GM12878 (cell line): Measurements from ENCODE around the gene ZSCAN22.

ENCODE experiments used
- CBX5 ChIP-seq: sonication (generic); IDR thresholded peaks from 2 replicates; pipeline ENCODE4 v1.6.1; 2016; ENCODE audit warnings: low read depth, moderate library complexity, mild to moderate bottlenecking, inconsistent platforms
- CTCF ChIP-seq, 3 experiments: IDR thresholded peaks in 2 of 3; conservative IDR thresholded peaks in 1 of 3; 2 replicates each; pipeline ENCODE4 v1.5.1; 2011; ENCODE audit warnings: low read depth in 3 of 3, low read length in 3 of 3, mild to moderate bottlenecking in 3 of 3, control low read depth in 2 of 3, moderate library complexity in 2 of 3, inconsistent platforms in 1 of 3, mixed read lengths in 1 of 3; ENCODE audit not compliant: control insufficient read depth in 2 of 3, insufficient read depth in 1 of 3; ENCODE audit errors: extremely low read depth in 1 of 3
- FOS ChIP-seq: IDR thresholded peaks from 3 replicates; pipeline ENCODE4 v1.6.1; 2011; ENCODE audit warnings: borderline replicate concordance; ENCODE audit not compliant: insufficient read length; ENCODE audit errors: extremely low read depth
- IKZF2 ChIP-seq, 2 experiments: fragments of 450-650 bp; IDR thresholded peaks; 2 replicates each; pipeline ENCODE4 v1.6.1; 2017; ENCODE audit warnings: mild to moderate bottlenecking in 2 of 2, moderate library complexity in 2 of 2
- RAD21 ChIP-seq: IDR thresholded peaks from 2 replicates; pipeline ENCODE4 v1.6.1; 2011; ENCODE audit warnings: mild to moderate bottlenecking, low read depth, low read length, moderate library complexity; ENCODE audit not compliant: insufficient read depth
- SREBF1 ChIP-seq: IDR thresholded peaks from 2 replicates; pipeline ENCODE4 v1.6.1; 2012; ENCODE audit warnings: mild to moderate bottlenecking, low read length
- ZBTB40 ChIP-seq: fragments of 450-650 bp; IDR thresholded peaks from 2 replicates; pipeline ENCODE4 v1.6.1; 2016; ENCODE audit warnings: mild to moderate bottlenecking, moderate library complexity, borderline replicate concordance

GRCh38 chr19:58367698-58368454 lies 41.1 kb downstream of the ZSCAN22 start:
- TF ChIP-seq IKZF2 (IDR thresholded peaks at IDR 0.05) = no peak
- TF ChIP-seq CTCF (IDR thresholded peaks at IDR 0.05 in 2 of 3, conservative IDR thresholded peaks at IDR 0.05 in 1 of 3; ENCODE audit: control insufficient read depth in 2 of 3, extremely low read depth in 1 of 3, insufficient read depth in 1 of 3, low read depth in 3 of 3, low read length in 3 of 3) = no peak
- TF ChIP-seq CBX5 = no peak
- TF ChIP-seq FOS = no peak
- TF ChIP-seq RAD21 = no peak
- TF ChIP-seq ZBTB40 = no peak
- no peak for TF ChIP-seq SREBF1
